Stromal cell of bone marrow (primary cell): Measurements from ENCODE around the gene SCN4A.

Source experiments
- DNase-seq: peaks from one replicate; pipeline ENCODE4 v3.0.0-alpha.2; 2012; ENCODE audit warnings: low read depth

The SCN4A gene

DNA sequence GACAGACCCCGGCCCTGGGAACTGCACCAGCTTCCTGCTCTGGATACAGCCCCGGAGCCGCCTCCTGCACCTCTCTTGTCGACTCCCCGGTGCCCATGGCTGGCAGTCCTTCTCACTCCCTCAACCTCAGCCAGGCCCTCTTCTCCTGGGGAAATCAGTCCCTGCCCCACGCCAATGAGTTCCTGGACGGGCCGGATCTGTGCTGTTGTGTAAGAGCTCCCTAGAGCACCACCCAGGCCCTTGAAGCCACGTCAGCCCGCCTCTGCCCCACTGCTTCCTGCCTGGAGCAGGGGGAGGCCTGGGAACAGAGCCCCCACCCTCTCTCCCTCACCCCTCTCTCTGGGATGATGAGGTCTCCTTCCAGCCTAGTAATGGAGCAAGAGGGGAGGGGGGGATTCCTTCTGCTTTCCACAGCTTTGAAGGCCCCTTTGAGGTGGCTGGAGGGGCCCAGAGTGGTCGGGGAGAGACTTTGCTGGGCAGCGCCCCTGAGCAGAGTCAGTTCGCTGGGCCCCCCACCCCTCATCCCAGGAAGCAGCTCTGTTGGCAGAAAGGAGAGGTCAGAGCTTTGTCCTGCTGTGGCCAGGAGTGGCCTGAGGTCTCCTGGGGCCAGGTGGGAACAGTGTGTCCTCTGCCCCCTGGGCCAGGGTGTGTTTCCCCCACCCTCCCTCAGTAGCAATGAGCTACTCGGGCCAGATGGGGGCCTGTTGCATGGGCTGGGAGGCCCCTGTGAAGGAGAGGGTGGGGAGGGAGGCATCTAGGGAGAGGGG lies 29.2 kb upstream of the SCN4A start:
- peak; percentile 37 for DNase-seq

DNA sequence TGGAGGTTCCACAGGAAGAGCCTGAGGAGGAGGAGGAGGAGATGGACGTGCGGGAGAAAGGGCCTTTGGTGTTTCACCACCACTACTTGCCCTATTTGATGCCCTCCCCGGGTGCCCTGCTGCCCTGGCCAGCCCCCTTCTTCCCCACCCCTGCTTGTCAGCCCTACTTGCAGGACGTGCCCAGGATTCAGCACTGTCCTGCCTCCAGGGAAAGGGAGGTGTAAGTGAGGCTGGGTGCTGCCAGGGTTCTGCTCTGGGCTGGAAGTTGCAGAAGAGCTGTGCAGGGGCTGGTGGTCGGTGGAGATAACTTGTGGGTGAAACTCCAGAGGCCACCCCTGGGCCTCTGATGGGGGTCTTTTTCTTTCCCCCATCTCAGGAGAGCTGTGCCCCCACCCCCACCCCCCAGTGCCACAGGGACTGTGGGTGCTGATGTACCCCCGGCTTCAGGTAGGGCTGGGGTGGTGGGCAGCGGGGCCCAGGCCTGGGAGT lies 28.4 kb upstream of the SCN4A start:
- no peak for DNase-seq

DNA sequence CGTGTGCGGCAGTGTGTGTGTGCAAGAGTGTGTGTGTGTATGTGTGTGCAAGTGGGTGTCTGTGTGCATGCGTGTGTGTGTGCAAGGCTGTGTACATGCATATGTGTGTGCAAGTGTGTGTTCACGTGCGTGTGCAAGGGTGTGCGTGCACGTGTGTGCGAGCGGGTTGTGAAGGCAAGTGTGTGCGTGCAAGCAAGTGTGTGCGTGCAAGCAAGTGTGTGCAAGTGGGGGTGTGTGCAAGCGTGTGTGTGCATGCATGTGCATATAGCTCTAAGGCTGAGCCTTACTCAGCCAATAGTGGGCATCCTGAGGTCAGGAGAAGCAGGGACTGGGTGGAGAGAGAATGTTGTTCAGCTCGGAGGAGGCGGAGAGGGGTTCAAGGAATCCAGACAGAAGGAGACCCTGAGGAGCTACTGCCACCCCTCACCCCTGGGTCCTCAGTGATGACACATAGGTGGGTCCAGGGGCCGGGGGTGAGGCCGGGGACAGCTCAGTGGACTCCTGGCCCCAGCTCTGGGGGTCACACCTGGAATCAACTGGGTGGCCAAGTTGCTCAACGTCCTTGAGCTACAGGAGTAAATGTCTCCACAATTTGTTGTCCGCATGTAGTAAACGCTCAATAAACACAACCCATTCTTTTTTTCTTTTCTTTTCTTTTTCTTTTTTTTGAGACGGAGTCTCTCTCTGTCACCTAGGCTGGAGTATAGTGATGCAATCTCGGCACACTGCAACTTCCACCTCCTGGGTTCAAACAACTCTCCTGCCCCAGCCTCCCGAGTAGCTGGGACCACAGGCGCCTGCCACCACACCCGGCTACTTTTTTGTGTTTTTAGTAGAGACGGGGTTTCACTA lies 27.2 kb upstream of the SCN4A start:
- DNase-seq = no peak

DNA sequence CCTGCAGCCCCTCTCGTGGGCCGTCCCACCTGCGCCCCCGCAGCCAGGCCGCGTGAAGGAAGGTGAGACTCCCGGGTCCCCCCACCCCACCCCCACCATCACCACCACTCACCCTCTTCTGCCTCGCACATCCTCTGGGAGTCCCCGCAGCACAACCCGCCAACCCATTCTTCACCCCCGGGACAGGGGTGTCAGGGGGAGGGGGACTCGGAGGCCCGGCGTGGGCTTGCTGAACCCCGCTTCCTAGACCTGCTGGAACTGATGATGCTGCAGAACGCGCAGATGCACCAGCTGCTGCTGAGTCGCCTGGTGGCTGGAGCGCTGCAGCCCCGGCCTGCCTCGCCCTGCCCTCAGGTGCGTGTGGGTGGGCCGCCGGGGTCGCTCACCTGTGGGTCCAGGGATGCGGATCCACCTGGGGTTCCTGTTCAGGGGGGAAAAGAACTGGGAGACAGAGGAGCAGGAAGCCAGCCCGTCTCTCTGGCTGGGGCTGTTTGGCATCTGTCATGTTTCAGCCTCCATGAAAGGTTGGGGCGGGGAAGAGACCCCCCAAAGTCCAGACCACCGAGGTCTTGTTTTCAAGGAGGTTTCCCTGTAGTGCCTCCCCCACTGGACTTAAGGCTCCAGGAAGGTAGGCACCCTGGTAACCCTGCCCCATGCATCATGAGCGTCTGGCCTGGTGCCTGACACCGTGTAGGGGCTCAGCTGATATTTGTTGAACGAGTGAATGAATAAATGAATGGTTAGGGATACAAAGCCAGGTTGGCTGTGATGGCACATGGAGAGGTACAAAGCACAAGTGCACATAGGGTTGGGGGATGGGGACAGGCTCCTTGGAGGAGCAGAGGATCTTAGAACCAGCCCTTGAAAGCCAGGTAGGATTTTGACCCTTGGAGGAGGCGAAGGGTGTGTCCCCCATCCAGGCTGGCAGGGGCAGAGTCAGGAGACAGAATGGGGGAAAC lies 26.3 kb upstream of the SCN4A start:
- DNase-seq = no peak

DNA sequence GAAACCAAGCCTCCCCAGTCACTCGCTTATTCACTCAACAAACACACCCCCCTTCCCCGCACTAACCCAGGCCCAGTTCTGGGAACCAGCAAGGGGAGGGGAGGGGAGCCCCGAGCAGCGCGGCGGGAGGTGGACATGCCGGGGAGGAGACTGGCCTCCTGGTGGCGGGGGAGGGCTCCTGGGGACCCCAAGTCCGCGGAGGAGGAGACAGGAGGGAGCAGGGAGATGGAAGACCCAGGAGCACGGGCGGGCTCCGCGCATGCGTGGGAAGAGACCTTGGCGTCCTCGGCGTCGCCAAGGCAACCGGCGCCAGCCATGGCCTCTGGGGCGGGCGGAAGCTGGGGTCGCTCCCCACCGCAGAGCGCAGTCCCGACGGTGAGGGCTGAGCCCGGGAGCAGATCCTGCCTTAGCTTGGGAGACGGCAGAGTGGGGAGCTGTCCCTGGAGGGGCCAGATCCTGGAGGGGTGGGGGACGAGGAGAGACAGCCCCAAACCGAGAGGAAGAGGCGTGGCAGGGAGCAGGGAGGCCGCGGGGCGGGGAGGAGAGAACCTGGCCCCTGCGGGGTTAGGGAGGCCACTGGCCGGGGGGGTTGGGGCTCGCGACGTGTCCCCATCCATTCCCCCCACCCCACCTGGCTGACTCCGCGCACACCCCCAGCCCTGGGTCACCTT lies 25.5 kb upstream of the SCN4A start, which contains the start of gene PRR29:
Gene PRR29 (plus strand): TSS at position 302 of the 671 bp plus-strand sequence. CDS start 14 bp downstream, at position 316.
- DNase-seq = peak; percentile 17

DNA sequence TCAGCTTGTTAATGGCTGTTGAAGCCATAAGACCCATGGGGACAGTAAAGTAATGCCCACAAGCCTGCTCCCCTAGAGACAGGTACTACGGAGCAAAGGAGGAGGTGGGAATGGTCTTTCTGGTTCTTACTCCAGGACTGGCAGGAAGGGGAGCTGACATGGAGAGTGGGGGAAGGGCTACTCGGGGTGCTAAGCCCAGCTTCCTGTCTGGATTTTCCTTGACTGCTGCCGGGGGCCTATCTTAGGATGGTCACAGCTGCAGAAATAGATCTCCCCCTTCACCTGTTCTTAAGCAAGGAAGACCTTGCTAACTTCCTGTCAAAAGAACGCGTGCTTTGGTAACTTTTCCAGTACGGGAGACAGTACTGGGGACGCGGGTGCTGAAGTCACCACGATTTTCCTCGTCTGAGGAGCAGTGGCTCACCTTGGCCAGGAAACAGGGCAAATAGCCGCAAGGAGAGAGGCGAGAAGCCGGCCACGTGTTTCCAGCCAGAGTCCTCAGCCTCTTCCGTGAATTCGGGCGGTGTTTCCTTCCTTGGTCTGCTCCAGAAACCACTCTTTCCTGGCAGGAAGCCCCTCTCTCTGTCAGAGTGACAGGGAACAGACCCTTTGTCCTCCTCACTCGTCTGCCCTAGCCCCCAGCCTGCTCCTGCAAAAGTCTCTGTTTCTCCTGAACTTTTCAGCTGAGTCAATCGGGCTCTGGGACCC lies 24.8 kb upstream of the SCN4A start:
- no peak for DNase-seq

DNA sequence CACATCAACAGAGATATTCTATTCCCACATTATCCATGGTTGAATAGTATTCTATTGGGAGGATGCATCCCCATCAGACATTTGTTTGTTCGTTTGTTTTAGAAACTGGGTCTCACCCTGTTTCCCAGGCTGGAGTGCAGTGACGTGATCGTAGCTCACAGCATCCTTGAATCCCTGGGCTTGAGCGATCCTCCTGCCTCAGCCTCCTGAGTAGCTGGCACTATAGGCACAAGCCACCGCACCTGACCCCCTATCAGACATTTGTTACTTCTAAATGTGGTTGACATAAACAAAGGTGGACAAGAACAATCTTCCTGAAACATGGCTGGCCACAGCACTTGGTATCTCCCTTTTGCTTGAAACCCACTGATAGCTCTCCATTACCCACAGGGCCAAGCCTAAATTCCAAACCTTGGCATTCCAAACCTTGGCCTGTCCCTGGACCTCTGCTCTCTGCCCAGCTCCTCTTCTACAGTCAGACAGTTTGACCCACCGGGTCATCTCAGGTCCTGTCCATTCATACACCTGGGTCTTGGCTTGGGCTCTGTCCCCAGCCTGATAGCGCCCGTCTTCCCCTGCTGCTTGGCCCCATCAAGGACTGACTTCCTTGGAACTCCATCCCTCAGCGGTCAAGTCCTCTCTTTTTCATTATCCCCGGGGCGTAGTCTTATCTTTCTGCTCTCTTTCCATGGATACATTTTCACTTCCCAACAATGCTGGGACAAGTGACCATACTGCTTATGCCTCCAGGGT lies 23.9 kb upstream of the SCN4A start:
- no peak for DNase-seq

DNA sequence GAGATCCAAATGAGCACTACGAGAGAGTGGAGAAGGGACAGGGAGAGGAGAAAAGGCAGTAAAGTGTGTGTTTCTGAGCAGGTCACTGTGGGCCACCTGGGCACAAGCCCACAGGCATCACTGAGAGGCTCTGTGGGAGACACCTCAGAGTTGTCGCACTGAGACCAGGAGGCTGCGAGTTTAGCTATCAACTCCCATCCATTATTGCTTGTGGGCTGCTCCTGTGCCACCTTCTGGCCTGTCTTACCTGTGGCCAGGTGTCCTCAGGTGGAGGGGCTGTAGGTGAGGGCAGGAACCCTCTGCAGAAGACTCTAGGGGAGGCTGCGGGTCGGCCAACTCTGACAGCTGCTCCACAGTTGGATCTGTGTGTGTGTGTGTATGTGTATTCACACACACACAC lies 22.9 kb upstream of the SCN4A start:
- DNase-seq = no peak

DNA sequence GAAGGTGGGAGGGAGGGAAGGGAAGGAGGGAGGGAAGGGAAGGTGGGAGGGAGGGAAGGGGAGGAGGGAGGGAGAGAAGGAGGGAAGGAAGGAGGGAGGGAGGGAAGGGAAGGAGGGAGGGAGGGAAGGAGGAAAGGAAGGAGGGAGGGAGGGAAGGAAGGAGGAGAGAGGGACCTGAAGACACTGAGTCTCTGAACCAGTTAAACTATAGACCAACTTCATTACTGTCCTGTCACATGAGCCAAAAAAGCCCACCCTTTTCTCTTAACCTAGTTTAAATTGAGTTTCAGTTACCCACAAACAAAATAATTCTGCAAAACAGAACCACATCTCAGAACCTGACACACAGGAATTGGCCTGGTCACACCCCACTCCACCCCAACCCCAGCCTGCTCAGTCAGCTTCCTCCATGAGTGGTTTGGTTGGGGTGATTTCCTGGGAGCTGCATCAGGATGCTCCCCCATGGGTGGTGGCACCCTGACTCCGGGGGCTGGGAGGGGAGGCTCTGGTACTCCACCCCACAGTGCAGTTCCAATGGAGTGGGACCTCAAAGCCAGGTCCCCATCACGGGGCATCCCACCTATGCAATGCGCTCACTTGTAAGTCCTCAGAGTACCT lies 20.8 kb upstream of the SCN4A start:
- DNase-seq = no peak

DNA sequence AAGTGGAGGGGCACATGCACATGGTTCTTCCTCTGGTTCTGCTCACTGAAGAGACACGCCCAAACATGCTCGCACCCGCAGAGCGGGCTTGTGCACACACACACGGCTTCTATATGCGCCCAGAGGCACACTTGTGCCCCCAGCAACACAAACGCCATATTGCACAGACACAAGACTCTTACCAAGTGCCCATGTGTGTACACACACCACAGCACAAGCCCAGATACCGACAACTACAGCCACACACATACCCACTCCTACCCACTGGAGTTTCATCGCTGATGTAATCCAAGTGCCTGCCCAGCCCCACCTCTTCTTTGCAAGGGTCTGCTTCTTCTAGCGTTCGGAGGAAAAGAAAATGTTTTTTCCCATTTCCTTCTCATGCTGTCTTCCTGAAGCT lies 18.9 kb upstream of the SCN4A start:
- no peak for DNase-seq

DNA sequence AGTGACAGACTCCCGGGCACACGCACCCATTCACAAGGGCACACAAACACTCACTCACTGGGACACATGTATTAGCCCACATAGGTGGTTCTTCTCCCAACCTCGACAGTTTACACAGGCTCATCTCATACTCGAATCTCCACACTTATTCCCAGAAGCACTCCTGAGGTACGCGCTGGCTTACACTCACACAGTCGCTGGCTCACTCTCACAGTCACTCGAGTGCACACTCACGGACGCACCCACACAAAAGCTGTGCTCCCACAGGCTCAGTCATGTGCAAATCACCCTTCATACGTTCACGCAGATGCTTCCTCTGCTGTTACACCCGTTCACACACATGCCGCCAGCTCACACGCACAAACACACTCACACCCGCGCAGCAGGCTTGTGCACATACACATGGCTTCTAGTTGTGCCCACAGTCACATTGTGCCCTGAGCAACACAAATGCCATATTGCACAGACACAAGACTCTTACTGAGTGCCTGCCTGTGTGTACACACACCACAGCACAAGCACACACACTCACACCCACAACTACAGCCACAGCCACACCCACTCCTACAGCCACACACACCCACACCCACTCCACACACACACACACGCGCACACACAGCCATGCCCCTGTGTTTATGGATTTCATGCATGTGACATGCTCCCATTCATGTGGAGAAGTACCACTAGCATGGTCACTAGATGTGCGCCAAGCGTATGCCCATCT lies 17.1 kb upstream of the SCN4A start:
- no peak for DNase-seq

DNA sequence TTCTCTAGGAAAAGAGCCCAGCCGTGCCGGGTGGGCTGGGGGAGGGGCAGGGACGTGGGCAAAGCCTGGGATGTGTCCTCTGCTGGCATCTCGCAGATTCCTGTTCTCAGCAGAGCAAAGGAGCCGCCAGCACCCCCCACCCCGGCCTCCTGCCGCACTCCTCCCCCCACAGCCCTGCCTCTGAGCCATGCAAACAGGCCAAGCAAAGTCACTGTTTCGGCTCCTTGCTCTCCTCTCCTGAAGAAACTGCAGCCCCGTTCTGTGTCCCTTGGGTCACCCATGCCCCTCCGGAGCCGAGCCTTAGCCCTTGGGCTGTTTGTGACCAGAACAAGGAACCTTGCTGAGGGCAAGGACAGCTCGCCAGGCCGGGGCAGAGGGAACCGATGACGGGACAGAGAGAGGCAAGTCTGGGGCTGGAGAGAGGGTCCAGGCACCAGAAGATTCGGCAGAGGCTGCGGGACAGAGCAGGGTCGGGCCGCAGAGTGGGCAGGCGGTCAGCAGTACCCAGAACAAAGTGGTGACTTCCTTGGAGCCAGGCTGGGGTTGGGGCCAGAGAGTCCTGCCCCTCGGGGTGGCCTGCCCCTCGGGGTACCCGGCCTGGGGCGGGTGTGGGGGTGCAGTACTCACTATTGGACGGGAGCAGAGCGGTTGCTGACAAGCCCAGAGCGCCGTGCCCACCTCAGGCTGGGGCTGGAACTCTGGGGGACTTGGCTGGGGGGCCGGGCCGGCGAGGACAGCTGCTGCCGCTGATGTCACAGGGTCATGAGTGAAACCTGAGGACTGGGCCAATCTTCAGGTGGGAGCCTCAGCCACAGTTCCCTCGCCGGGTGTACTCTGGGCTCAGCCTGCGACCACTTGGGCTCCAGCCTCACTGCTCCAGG lies 16.3 kb upstream of the SCN4A start:
- no peak for DNase-seq

DNA sequence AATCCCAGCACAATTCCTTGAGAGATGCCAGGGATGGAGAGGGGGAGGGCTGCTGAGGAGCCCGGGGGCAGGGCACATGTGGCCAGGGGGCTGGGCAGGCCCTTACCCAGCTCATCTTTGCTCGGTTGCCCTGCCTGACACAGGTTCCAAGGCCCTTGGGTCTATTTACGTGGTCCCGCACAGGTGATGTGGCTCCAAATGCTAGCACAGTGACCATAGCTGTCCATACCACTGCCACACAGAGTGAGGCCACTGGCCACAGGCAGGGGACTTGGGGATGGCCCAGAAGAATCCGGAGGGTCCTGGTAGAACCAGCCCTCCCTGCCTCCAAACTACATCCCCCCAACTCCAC lies 15.4 kb upstream of the SCN4A start:
- DNase-seq = no peak

DNA sequence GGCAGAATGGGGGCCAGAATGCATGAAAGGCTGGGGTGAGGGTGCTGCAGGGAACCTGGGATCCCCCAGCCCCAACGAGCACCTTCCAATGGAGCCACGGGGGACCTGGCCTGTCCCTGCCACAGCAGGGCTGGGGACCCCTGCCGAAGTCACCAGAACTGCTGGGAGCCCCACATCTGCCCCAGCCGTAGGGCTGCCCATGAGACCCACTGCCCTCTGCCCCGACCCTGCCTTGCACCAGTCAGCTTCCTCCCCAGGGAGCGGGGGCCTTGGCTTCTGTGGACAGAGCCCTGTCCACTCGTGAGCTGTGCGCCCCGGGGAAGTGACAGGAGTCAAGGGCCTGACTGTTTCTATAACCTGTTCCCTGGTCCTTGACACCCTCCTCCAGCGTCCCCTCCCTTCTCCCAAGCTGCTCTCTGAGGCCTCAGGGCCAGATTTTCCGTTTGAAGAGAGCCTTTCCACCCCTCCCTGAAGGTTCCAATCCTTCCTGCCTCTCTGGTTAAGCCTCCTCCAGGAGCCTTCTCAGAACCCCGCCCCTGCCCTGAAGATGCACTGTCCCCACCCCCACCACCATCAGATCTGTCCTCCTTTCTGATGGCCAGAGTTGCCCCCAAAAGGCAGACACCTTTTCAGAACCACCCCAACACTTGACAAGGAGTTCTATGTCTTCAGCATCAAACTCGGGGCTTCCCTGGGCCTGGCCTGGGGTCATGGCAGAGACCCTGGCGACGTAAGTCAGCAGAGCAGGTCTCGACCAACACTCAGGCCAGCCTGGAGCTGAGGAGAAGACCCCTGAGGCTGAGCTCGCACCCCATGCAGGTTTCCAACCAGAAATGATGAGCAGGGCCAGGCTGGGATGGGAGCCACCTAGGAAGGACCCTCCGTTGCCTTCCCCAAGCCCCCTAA lies 14.8 kb upstream of the SCN4A start:
- DNase-seq = no peak

DNA sequence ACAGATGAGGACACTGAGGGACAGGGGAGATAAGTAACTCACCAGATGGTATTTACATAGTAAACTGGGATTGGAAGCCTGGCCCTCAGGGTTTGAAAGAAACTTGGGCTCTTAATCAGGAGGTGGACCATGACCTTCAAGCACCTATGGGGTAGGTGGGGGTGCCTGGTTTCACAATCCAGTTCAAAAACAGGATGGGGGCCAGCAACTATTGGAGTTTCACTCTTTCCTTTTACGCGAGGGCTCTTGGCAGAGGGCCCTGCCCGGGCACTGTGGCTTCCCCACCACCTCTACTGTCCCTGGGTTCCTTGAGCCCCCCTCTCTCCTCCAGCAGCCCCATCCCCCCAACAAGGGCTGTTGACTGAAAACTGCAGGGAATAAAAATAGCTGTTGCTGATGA lies 14.1 kb upstream of the SCN4A start:
- no peak for DNase-seq

DNA sequence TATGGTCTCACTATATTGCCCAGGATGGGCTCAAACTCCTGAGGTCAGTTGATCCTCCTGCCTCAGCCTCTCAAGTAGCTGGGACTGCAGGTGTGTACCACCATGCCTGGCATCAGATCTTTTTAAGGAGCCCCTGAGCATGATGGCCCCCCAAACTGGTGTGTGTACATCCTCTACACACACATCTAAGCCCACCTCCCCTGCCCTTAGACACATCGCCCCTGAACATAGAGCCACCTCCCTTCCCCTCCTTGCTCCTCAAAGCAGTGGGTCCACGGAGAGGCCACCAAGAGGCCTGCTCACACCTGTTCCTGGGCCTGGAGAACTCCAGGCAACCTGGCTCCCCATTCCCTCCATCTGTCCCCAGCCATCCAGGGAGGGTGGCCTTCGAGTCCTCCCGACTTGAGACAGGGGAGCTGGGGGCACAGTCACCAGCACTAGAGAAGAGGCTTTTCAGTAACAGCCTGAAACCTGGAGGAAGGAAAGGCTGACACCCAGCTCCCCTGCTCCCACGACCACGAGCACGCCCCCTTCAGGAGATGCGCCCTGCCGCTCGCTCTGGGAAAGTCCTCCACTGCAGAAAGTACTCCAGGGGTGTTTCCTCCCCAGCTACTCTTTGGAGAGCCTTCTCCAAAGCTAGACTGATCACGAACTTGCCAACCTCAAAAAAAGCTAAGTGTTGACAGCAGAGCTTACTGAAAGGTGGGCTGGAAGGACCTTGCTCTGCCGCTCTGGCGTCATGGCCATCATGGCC lies 12.8 kb upstream of the SCN4A start:
- DNase-seq = no peak
